NCI-H2227 treated with DMSO at 0.1 percent for 48 hours (cell line): Measurements from ENCODE around the gene CFDP1.
"Not testable (repeated sequence)": the region's sequence is repeated elsewhere in the genome, so short reads cannot be mapped to it uniquely, and the experiment has no call there.

Experiments used
- DNase-seq: peaks from one replicate; lab custom pipeline; 2025; lab: John Stamatoyannopoulos, UW

Gene CFDP1

DNA sequence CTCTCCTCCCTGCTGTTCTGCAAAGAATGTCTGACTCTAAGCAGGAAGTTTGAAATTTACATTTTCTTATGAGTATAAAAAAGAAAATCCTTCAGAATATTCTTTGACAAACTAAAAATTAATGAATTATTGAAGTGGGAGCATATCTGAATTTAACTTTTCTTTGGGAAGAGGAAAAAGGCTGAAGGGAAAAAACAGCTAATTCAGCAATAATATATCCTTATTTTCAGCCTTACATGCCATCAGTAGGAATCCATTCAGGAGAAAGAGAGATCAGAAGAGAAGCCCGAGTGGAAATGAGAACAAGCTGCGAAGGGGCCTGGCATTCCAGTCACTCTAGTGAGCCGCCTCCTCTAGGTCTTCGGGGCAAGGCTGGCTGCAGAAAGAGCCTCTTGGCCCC lies 140.1 kb downstream of the CFDP1 start:
- no peak for DNase-seq

DNA sequence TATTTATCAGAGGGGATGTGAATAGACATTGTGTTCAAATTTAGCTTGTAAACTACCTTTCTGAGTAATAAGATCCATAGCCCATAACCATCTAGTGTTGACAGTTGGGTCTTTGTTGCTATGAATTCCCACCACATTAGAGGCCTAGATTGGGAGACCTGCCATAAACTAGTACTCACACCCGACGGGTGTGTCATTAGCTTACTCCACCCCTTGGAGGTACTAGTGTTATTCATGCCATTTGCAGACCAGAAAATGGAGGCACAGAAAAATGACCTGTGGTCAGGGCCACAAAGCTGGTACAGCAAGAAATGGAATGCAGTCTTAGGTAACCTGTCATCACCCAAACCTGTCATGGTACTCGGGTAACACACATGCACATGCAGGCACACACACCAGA lies 140.6 kb downstream of the CFDP1 start:
- DNase-seq: no peak

DNA sequence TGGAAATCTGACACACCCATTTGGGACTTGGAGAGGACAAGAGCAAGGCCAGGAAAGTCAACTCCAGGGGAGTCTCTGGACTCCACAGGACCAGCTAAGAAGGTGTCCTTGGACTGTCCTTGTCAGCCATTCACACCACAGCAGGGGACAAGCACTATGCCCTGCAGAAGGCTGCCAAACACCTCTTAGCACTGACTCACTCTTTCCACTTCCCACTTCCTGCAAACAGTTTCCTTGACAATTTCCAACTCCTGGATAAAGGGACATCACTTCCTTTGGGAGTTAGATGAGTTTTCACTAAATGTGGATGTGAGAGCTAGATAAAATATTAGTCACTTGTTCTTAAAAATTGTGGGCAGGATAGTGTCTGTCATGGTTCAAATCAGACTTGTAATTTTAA lies 144.1 kb downstream of the CFDP1 start:
- no peak for DNase-seq

DNA sequence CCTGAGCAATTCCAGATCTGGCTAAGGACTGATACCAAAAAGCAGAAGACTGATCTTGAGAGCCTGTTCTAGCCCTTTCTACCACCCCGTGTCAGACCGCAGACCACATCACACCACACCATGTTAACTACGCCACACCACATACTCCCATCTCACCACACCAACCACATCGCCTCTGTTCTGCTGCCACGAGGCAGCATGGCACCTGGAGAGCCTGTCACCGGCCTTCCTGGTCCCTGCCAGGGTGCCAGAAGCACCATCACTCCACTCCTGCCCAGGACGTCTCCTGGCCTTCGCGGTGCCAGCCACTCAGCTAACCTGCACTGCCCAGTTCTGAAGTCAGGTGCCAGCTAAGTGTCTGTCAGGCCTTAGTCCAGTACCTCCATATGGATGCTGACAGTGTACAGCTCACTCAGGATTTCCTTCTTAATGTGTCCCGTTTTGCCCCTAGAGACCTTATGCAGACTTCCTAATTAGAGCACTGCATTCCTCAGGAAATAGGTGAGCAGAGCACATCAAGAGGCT lies 144.6 kb downstream of the CFDP1 start:
- no peak for DNase-seq

DNA sequence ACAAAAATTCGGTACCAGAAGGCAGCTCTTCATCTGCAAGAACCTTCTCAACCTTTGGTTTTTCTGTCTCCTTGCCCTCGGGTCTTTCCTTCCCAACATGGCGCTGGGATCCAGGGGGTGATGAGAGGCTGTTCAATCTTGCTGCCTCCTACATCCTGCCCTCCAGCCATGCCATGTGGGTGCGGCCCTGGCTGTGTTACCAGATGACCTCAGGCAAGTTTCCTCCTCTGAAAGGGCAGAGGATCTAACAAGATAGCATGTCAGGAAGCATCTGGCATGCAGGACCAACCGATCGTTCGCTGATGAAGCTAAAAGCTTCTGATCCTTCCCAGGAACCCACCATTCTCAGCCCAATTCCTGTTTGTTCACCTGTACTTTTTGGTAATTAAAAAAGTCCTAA lies 145.1 kb downstream of the CFDP1 start:
- no peak for DNase-seq

DNA sequence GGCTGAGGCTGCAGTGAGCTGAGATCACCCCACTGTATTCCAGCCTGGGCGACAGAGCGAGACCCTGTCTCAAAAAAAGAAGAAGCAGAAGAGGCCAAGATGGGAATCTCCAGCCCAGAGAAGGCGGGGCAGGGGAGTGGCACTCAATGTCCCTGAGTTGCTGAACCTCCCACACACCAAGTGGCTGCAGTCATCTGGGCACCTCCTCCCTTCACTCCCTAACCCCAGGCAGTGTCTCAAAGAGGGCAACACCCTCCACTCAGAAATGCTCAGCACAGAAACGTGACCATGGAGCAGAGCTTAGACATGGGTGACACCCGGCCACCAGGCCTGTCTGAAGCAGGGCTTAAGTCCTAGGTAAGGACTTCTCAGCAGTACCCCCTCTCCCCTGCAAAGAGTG lies 145.6 kb downstream of the CFDP1 start:
- DNase-seq: no peak

DNA sequence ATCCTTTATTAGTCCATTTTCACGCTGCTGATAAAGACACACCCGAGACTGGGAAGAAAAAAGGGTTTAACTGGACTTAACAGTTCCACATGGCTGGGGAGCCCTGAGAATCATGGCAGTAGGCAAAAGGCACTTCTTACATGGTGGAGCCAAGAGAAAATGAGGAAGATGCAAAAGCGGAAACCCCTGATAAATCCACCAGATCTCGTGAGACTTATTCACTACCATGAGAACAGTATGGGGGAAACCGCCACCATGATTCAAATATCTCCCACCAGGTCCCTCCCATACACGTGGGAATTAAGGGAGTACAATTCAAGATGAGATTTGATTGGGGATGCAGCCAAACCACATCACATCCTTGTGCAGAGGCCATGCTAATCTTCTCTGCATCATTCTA lies 146.9 kb downstream of the CFDP1 start:
- DNase-seq: no peak

DNA sequence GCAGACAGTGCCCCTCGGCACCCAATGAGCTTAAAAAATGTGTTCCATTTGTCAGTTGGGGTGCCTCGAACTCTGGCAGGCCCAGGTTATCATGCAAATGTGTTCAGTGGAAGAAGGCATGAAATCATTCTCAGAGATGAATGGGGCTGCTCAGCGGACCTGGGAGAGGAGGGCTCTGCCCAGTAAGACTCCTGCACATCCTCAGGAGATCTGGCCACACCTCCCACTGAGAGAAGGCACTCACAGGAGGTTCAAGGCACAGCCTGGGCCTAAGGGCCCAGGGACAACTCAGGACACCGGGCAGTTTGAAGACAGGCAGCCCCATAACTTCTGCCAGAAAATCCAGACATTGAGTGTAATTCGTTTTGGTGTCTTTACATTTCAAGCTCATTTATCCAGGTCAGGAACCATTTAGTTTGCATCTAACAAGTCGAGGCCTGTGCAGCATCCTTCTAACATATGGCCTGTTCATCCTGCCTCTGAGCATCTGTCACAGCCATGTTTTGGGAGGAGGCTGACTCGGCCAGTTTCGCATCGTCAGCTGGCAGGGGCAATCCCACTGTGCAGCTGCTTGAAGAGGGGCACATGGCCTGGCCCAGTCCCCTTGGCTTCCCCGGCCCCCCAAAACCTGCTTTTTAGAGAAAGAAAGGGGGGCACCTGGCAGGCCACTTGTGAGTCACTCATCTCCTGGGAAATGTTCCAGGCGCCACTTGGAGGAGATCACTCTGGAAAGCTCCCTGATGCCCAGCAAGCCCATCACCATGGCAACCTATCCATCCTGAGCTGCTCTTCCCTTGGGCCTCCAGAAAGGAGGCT lies 150.6 kb downstream of the CFDP1 start:
- DNase-seq: no peak

DNA sequence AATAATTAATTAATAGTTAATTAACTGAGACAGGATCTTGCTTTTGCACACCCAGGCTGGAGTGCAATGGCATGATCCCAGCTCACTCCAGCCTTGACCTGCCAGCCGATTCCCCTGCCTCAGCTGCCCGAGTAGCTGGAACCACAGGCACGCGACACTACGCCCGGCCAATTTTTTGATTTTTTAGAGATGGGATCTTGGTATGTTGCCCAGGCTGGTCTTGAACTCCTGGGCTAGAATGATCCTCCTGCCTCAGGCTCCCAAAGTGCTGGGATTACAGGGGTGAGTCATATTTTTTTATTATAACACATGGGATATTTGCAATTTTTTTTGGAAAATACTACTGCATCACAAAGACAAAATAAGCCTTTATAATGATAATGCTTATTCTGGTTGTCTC lies 151.5 kb downstream of the CFDP1 start:
- no peak for DNase-seq

DNA sequence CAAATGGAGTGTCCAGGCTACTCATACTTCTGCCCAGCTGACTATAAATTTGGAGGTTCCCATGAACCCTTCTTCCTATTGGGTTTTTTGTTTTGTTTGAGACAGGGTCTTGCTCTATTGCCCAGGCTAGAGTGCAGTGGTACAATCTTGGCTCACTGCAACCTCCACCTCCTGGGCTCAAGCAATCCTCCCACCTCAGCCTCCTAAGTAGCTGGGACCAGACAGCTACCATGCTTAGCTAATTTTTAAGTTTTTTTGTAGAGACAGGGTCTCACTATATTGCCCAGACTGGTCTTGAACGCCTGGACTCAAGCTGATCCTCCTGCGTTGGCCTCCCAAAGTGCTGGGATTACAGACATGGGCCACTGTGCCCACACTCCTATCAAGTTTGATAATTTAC lies 152.3 kb downstream of the CFDP1 start:
- not testable (repeated sequence) for DNase-seq

DNA sequence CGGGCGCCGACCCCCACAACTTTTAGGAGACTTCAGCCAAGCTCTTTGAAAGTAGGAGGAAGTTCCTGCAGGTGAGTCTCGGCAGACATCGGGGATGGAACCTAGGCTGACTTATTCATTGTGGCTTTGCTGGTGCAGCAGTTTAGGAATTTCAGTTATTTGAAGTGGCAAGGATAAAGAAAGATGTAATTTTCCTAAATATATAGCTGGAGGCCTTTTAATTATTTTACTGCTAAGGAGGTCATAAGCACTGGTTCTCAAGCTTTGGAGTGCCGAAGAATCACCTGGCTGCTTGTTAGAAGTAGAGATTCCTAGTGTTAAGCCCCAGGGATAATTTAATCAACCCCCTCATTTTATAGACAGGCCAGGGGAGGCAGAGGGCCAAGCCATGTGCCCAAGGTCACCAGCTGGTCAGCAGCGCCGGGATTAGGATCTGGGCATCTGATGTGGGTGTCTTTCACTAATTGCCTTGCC lies 152.9 kb downstream of the CFDP1 start:
- DNase-seq: no peak

DNA sequence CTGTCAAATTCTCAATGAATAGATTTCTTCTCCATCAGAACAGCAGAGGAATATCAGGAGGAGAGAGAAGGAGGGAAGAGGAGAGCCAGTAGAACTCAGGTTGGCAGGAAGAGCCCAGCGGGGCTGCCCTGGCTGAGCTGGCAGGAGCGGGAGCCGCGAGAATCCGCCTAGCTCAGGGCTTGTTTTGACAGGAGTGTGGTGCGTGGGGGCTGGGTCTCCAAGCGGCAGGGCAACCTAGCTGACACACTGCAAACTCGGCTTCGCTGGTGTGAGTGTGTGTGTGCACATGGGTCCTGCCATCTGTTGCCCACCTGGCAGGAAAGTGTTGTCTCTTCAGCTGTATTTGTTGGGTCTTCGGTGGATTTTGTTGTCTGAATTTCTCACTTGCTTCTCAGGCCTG lies 154.0 kb downstream of the CFDP1 start:
- DNase-seq: no peak

DNA sequence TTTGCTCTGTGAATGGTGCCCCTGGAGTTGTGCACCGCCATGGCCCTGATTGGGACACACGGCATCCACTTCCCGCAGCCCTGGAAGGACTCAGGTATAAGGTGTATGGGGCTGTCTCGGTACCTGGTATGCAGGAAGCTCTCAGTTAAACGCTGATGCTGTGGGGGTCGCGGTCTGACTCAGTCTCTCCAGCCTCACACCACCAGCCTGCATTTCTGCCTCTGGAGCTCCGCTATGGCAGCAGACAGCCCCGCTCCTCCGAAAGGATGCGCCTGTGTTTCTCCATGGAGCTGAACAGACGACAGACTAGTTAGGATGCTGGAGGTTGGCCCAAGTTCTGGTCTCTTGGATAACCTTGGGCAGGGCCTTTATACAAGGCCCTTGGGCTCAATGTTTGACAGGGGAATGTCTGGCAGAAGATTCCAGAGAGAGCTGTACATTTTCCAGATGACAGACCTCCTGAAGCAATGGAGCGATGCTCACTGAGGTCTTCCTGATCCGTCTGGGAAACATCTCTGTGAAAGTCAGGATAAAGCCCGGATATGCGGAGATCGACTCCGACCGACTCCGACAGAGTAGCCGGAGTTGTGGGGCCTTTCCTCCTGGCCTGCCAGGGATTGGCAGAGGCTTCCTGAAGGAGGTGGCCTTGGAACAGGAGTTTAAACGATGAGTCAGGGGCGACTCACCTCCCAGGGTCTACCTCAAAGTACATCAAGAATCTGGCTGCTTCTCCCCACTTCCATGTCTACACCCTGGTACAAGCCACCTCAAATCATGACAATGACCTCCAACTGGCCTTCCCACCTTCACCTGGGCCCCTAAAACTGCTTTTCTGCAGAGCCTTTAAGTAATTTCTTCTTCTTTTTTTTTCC lies 160.0 kb downstream of the CFDP1 start:
- no peak for DNase-seq

DNA sequence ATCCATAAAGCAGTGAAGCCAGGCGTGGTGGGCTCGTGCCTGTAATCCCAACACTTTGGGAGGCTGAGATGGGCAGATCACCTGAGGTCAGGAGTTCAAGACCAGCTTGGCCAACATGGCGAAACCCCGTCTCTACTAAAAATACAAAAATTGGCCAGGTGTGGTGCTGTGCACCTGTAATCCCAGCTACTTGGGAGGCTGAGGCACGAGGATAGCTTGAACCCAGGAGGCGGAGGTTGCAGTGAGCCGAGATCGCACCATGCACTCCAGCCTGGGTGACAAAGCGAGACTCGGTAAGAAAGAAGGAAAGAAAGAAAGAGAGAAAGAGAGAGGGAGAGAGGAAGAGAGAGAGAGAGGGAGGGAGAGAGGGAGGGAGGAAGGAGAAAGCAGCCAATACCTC lies 160.7 kb downstream of the CFDP1 start:
- not testable (repeated sequence) for DNase-seq

DNA sequence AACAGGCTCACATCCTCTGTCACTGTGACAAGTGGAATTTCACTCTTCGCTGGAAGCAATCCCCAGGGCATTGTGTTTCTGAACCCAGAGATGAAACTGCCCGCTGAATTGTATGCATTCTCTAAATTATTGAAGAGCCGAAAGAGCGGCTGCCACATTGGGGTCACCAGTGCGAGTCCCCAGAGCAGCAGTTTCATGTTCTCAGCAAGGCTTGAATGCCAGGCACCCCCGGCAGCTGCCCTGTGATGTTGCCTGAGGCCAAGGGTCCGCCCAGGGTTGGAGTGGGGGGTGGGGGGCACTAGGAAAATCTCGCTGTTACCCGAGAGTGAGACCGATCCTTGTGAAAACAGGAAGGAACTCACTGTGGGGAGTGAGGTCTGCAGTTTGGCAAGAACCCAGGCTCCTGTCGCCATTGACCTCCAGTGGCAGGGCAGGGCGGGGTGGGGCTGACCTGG lies 161.2 kb downstream of the CFDP1 start:
- no peak for DNase-seq

DNA sequence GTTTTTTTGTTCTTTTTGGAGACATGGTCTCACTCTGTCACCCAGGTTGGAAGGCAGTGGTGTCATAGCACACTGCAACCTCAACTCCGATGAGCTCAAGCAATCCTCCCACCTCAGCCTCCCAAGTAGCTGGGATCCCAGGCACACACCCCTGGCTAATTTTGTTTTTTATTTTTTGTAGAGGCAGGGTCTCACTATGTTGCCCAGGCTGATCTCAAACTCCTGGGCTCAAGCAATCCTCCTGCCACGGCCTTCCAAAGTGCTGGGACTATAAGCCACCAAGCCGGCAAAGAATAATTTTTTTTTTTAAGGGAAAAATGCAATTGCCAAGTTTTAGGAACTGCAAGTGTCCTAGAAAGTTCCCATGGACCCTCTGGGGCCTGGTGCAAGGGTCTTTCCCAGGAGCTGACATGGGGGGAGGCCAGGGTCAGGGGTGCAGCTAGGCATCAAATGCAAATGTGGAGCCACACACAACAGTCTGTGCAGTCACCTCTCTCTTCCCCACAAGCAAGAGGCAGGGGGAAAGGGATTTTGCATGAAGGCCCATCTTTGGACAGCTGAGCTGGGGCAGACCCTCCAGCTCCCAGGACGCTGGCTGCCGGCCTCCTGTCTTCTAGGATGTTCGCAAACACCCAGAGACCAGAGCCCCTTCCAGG lies 161.7 kb downstream of the CFDP1 start:
- no peak for DNase-seq

DNA sequence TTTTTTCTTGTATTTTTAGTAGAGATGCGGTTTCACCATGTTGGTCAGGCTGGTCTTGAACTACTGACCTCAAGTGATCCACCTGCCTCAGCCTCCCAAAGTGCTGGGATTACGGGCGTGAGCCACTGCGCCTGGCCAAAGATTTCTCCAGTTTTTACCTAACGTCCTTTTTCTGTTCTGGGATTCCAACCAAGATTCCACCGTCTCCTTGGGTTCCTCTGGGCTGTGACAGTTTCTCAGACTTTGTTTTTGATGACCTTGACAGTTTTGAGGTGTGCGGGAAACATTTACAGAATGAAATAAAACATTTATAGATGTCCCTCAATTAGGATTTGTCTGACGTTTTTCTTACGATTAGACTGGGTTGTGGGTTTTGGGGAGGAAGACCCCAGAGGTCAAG lies 163.9 kb downstream of the CFDP1 start:
- DNase-seq: not testable (repeated sequence)

DNA sequence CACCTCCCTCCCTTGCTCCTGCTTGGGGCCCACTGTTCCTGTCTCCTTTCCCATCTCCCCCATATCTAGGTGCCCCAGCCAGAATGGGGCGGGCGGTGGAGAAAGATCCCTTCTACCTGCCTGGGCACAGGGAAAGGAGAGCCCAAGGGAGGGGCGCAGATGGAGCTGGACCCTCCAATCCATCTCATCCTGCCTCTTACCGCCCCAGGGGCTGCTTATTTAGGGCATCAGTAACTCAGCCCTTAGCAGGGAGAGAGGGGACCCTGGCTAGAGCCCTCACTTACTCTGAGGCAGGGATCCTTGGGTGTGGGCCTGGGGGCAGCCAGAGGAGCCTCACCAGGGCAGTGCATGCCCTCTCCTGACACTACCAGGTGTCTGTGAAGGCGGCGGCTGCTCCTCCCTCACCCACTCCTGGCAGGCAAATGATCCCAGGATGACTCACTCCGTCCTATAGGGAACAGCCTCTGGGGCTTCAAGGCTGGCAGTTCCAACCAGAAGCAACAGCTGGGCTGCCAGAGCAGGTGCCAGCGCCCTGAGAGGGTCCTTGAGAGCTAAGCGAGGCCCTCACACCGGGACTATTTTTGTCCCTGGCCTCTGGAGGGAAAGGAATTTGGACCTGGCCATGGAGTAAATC lies 165.6 kb downstream of the CFDP1 start:
- DNase-seq: no peak

DNA sequence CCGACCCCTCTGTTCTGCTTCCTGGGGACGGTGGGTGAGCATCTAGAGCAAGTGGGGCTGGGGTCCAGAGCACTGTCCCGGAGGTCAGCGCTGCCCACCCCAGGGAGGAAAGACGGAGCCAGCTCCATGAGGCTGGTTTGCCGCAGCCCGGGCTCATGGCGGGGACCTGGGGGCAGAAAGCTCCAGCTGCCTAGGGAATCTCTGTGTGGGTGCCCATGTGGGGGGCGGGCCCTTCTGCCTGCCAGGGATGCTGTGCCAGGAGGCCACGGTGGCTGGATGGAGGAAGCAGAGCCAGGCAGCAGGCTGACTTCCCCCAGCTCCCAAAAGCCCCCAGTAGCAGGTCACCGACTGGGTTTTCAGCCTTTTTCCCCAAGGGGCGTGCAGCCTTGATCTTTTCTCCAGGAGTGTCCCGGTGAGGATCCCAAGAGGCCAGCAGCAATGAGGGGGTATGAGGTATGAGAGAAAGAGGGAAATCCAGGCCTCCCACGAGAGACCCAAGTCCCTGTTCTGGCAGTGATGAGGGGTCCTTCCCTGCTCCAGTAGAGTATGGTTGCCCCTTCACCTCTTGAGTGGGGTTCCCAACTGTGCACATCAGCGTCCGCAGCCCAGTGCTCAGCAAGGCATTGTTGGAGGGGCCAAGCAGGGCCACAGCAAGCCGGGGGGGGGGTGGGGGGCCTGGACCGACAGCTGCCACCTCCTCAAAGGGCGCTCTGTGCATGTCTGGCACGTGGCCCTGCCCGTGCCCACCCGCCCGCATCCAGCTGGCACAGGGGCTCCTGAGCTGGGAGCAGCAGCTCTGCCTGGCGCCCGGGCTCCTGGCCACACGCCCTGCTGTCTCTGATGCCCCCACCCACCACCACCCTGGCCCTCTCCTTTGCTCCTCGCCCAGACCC lies 166.3 kb downstream of the CFDP1 start:
- DNase-seq: no peak

DNA sequence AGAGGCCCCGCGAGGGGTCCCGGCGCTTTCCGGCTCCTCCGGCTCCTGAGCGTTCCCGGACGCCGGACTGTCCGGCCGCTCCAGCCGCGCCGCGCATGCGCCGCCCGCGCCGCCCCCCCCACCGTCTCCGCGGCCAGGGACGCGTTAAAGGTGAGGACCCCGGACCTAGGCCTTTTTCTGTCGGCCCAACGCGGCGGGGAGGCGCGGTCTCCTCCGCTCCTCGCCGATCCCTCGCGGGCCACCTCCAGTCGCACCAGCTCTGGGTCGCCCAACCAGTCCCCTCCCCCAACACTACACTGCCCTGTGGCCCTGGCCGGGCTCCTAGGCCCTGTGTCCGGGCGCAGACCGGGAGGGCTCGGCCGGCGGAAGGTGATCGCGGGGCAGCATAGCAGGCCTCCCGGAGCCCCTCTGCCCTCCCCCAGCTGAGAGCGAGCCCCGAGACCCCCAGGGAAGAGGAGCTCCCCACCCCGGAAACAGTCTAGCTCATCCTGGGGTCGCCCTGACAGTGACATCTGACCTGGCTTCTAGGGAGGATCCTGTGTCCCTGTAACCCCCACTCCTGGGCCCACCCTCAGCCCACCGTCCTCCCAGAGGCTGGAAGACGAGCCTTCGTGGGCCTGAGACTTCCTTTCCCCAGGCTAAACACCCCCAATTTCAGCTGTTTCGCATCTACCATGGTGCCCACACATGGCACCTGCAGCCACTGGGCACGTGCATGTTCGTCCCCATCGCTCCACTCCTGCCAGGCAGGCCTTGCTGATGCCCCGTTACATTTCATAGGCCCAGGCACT lies 167.2 kb downstream of the CFDP1 start:
- peak; percentile 20 for DNase-seq
